Measurements from ENCODE around the gene USP17L20. TPM values are rescaled to one million over a fixed set of nuclear protein-coding genes. Genes with fewer than 3 reads are reported as not detected.

The USP17L20 gene
- not detected in 2 replicates for total RNA-seq

GRCh38 chr4:9257824-9258223, at the start of gene USP17L20:
Gene USP17L20, plus strand, starts transcription at chr4:9258124. Its CDS starts 0 bp downstream, at chr4:9258124.

GRCh38 chr4:9210357-9210756, 47.6 kb upstream of the USP17L20 start, which contains the start of gene USP17L10:
Gene USP17L10, plus strand, starts transcription at chr4:9210657. Its CDS starts 0 bp downstream, at chr4:9210657.

GRCh38 chr4:9215105-9215504, 42.8 kb upstream of the USP17L20 start, which contains the start of gene USP17L11:
Gene USP17L11, plus strand, starts transcription at chr4:9215405. Its CDS starts 0 bp downstream, at chr4:9215405.

GRCh38 chr4:9219852-9220251, 38.1 kb upstream of the USP17L20 start, which contains the start of gene USP17L12:
Gene USP17L12, plus strand, starts transcription at chr4:9220152. Its CDS starts 0 bp downstream, at chr4:9220152.

GRCh38 chr4:9224596-9224995, 33.3 kb upstream of the USP17L20 start, which contains the start of gene USP17L13:
Gene USP17L13, plus strand, starts transcription at chr4:9224896. Its CDS starts 0 bp downstream, at chr4:9224896.

GRCh38 chr4:9234085-9234484, 23.8 kb upstream of the USP17L20 start, which contains the start of gene USP17L15:
Gene USP17L15, plus strand, starts transcription at chr4:9234385. Its CDS starts 0 bp downstream, at chr4:9234385.

GRCh38 chr4:9243579-9243978, 14.3 kb upstream of the USP17L20 start, which contains the start of gene USP17L17:
Gene USP17L17, plus strand, starts transcription at chr4:9243879. Its CDS starts 0 bp downstream, at chr4:9243879.

GRCh38 chr4:9247953-9248680, 9.8 kb upstream of the USP17L20 start, which contains the start of gene USP17L18:
Gene USP17L18, plus strand, starts transcription at chr4:9248630. Its CDS starts 0 bp downstream, at chr4:9248630.

GRCh38 chr4:9253078-9253477, 4.8 kb upstream of the USP17L20 start, which contains the start of gene USP17L19:
Gene USP17L19, plus strand, starts transcription at chr4:9253378. Its CDS starts 0 bp downstream, at chr4:9253378.

GRCh38 chr4:9262572-9262971, 4.6 kb downstream of the USP17L20 start, which contains the start of gene USP17L21:
Gene USP17L21, plus strand, starts transcription at chr4:9262872. Its CDS starts 0 bp downstream, at chr4:9262872.

GRCh38 chr4:9267319-9267718, 9.4 kb downstream of the USP17L20 start, which contains the start of gene USP17L22:
Gene USP17L22, plus strand, starts transcription at chr4:9267619. Its CDS starts 0 bp downstream, at chr4:9267619.

Other genes starting within 250 kb of the USP17L20 start
- not detected in 2 replicates for gene FAM90A26, start 87.7 kb upstream of the USP17L20 start, total RNA-seq
- not detected in 2 replicates for gene USP17L10, start 47.5 kb upstream of the USP17L20 start, total RNA-seq
- under 0.01 TPM in 1 of 2 replicates, not detected in the other for gene USP17L11, start 42.7 kb upstream of the USP17L20 start, total RNA-seq
- gene USP17L12, start 38.0 kb upstream of the USP17L20 start, total RNA-seq = not detected in 2 replicates
- gene USP17L13, start 33.2 kb upstream of the USP17L20 start, total RNA-seq = not detected in 2 replicates
- gene USP17L15, start 23.7 kb upstream of the USP17L20 start, total RNA-seq = not detected in 2 replicates
- gene USP17L17, start 14.2 kb upstream of the USP17L20 start, total RNA-seq = not detected in 2 replicates
- gene USP17L18, start 9.5 kb upstream of the USP17L20 start, total RNA-seq = not detected in 2 replicates
- not detected in 2 replicates for gene USP17L19, start 4.7 kb upstream of the USP17L20 start, total RNA-seq
- gene USP17L21, start 4.7 kb downstream of the USP17L20 start, total RNA-seq = not detected in 2 replicates
- gene USP17L22, start 9.5 kb downstream of the USP17L20 start, total RNA-seq = not detected in 2 replicates
- gene USP17L24, start 67.0 kb downstream of the USP17L20 start, total RNA-seq = not detected in 2 replicates
- gene USP17L25, start 71.8 kb downstream of the USP17L20 start, total RNA-seq = not detected in 2 replicates
- gene USP17L26, start 76.5 kb downstream of the USP17L20 start, total RNA-seq = not detected in 2 replicates
- gene USP17L5, start 81.3 kb downstream of the USP17L20 start, total RNA-seq = not detected in 2 replicates
- not detected in 2 replicates for gene USP17L27, start 86.0 kb downstream of the USP17L20 start, total RNA-seq
- not detected in 2 replicates for gene USP17L28, start 90.8 kb downstream of the USP17L20 start, total RNA-seq
- not detected in 2 replicates for gene USP17L29, start 95.5 kb downstream of the USP17L20 start, total RNA-seq
- gene USP17L30, start 105.0 kb downstream of the USP17L20 start, total RNA-seq = not detected in 2 replicates
- gene DEFB131A, start 186.3 kb downstream of the USP17L20 start, total RNA-seq = not detected in 2 replicates

Data from smooth muscle cell of bladder (primary cell).